HTERT RPE-1 (cell line): ENCODE data around the gene NCKAP5L.

Experiments
- in situ Hi-C: fragments of 300-500 bp; cut with MboI; formaldehyde crosslinking; loops from 4 replicates; pipeline ENCODE4 v1.14.3; 2020; ENCODE audit warnings: low sequenced_read_pairs

NCKAP5L gene

DNA sequence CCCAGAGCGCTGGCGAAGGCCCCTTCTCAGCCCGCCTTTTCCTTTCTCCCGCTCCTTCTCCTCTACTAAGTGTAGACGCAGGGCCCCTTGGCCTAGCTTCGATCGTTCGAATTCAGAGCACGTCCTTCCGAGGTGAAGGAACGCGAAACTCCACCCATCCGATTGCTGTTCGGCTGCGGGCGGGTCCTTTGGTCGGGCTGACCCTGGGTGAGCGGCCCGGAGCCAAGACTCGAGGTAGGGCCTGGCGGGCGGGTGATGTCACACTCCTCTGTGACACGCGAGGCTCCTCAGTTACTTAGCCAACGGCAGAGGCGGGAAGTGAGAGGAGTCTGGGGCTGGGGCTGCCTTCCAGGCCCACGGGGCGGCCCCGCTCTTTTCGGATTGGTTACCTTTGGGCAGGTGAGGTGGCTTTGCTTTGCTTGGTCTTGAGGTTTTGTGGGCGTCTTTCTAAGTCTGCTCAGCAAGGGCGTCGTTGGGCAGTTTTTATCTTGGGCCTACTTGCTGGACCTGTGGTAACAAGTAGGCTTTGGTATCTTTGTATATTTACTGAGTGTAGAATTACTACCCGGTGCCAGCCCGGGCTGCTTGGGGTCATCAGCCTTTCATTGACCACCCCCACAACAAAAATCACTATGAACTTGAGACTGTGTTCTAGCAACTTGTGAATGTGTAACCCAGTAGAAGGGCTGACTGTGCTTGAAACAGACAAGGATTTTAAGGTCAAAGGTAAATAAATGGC, 86.2 kb downstream of the NCKAP5L start:
- in situ Hi-C loops: no loop called here
